HG02840 (cell line): ENCODE results near the gene SLC6A11.

Experiments
- ATAC-seq: cut with Tn5 transposase; IDR thresholded peaks from one replicate; pipeline ENCODE4 v1.9.1; 2021; ENCODE audit warnings: mild to moderate bottlenecking, moderate library complexity, moderate number of reproducible peaks; ENCODE audit not compliant: unreplicated experiment, low FRiP score

Gene SLC6A11

GRCh38 chr3:10948326-10948725 lies 132.3 kb downstream of the SLC6A11 start:
- no peak for ATAC-seq

- ATAC-seq = no peak
Observed at GRCh38 chr3:10949197-10949596, 133.2 kb downstream of the SLC6A11 start.

DNA sequence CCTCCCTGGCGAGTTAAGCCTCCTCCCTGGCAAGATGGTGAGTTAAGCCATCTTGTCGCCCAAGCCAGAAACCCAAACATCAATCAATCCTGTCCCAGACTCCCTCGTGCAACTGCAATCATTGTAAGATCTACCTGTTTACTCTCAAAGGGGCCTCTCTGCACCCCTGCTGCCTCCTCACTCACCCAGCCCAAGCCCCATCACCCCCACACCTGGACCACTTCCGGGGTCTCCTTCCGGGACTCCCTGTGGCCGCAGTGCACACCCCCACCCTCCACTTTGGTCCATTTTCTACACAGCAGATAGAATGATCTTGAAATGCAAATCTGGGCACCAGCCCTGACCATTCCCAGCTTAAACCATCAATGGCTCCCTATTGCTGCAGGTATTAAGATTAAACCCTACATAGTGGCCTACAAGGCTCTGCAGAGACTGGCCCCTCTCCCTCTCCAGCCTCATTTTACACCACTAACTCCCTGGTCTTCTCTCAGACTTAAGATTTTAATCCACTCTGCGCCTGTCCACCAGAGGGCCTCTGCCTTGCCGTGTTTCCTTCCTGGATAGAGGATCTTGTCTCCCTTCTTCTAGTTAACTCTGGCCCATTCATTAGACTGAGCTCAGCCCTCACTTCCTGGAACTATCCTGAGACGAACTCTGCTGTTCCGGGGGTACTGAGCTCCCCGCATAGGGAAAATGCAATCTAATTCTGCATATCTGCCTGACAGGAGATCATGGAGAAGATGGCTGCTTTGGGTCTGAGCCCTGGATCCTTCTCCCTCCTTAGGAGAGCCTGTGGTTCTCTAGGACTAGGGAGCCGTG lies 134.7 kb downstream of the SLC6A11 start:
- no peak for ATAC-seq

GRCh38 chr3:10951295-10951926 lies 135.4 kb downstream of the SLC6A11 start:
- no peak for ATAC-seq

DNA sequence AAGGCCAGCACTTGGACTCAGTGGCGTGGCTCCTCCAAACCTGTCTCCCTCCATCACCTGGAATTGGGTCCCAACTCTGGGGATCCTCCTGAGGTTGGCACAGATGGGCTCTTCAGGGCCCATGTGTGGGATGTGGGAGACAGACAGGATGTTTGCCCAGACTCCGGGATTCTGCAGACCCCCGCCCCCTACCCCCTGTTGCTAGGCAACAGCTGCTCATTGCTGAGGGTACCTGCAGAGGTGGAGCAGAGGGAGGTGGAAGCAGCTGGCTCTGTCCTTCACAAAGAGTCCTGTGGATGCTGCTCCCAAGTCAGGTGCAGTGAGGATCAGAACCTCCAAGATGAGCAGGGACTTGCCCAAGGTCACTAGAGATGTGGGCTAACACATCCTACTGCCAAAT lies 136.5 kb downstream of the SLC6A11 start:
- ATAC-seq = no peak

GRCh38 chr3:10954740-10955139 lies 138.7 kb downstream of the SLC6A11 start:
- ATAC-seq = no peak

DNA sequence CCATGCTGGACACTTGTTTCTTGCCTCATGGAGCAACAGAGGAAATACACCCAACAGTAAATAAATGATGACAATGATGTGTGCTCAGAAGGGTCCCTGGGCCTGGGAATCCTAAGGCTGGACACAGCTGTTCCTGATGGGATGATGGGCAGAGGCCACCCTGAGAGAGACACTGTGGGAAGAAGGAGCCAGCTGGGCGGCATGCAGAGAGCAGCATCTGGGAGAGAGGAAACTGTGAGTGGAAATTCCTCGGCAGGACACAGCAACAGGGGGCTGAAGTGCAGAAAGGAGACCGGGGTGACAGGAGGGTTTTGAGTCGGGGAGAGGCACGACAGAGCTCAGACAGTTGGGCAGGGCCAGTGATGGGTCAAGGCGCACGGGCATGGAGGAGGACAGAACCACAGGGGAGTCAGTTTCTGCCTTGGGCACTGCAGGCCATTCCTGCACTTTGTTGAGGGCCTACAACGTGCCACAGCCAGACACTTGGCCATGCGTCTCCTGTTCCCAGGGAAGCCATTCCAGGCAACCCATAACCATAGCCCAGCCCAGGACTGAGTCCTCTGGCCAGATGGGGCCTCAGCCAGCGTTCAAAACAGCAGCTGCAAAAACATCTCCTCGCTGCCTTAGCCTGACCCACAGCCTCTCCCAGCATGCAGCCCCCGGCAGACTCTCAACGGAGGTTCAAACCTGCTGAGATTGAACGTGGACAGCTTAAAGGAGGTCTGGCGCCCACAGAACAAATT lies 139.9 kb downstream of the SLC6A11 start:
- no peak for ATAC-seq

- ATAC-seq = no peak
Observed at GRCh38 chr3:10956531-10956930, 140.5 kb downstream of the SLC6A11 start.

DNA sequence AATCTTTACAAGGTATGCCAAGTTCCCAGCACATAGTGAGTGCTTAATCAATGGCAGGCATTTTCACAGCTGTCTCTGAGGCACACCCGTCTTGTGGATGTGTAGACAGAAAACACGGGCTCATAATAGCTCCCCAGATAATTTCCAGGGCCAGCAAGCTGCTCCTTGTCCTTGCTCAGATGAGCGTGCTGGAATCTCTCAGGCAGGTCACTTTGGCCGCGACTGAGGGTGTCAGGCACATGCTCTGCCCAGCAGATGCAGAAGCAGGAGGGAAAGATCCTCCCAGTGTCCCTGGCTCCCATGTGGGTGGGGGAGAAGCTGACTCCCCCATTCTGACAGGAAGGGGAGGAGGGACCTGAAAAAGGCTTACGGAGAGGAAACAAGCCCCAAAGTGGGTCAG lies 141.0 kb downstream of the SLC6A11 start:
- no peak for ATAC-seq

DNA sequence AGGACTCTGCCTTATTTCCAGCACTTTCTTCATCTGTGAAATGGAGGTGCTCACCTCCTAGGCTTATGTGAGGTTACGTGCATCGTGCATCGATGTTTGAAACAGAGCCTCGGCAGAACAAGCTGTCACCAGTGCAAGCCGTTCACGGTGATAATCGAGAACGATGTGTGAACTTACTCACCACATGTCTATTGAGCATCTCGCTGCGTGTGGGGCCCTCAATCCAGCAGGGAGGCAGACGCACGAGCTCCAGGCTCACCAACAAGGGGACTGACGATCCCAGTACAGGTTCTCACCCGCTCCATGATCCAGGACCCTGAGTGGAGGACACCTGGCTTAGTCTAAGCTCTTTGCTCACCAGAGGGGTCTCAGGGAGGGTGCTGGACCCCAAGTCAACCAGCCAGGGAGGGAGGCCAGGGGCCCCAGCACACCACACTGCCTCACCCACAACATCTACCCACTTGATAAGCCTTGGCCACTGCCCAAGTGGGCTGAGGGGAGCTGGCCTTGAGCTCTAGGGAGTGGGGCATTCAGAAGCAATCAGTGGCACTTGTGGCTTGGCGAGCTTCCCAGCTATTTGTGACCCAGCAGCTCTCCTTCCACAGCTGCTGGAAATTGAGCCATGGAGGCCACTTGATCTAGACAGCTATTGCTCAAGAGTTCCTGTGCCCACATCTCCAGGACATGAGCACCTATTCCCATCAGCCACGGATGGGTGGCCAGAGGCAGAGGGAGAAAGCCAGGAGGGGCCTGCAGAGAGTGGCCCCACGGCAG lies 142.1 kb downstream of the SLC6A11 start:
- no peak for ATAC-seq

DNA sequence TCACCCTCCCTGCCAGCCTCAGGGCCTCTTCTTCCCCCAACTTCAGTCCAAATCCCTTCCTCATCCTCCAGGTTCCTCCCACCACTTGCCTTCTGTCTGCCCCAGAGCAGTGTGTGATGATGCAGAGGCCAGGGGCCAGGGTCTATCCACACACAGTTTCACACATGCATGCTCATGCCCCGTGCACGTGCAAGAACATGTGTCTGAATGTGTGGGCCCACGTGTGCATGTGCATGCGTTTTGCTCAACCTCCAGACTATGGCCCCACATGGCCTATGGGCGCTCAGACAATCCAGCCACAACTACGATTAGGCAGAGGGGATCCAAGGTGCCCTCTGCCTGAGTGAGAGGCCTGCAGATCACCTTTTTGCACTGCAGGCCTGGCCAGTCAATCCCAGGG lies 144.2 kb downstream of the SLC6A11 start:
- ATAC-seq = no peak

GRCh38 chr3:10961921-10962320 lies 145.9 kb downstream of the SLC6A11 start:
- ATAC-seq = no peak

DNA sequence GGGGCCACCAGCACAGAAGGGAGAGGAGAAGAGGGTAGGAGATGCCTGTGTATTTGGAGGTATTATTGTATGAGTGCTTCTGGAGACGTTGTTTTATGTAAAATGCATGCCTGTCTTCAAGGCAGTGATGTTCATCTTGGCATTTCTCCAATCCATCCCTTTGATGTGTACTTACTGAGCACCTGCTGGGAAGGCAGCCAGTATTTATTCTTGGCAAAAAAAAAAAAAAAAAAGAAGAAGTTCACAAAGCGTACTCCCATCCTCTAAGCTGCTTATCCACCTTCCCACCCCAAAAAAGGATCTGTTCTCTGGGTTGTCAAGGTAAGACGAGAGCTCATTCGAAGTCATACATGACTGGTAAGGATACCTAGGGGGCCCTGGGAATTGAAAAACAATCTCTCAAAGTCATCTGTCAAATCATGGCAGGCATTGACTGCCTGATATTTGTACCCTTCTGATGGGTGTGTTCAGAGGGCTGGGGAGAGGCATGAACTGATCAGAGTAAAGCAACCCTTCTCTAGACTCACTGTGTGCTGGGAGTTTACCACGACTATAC lies 146.5 kb downstream of the SLC6A11 start:
- ATAC-seq = no peak

GRCh38 chr3:10964537-10965167 lies 148.6 kb downstream of the SLC6A11 start:
- no peak for ATAC-seq

GRCh38 chr3:10968401-10968800 lies 152.4 kb downstream of the SLC6A11 start:
- ATAC-seq = no peak

- no peak for ATAC-seq
Observed at GRCh38 chr3:10970306-10970960, 154.4 kb downstream of the SLC6A11 start.

- ATAC-seq = no peak
Observed at GRCh38 chr3:10972072-10972782, 156.2 kb downstream of the SLC6A11 start.

- no peak for ATAC-seq
Observed at GRCh38 chr3:10973046-10973595, 157.1 kb downstream of the SLC6A11 start.
